ENCODE data around the gene UTP25. TPM values are rescaled to one million over a fixed set of nuclear protein-coding genes. Genes with fewer than 3 reads are reported as not detected.
"Not testable (repeated sequence)": the region's sequence is repeated elsewhere in the genome, so short reads cannot be mapped to it uniquely, and the experiment has no call there.

Gene UTP25
- total RNA-seq, 1 experiment from 2014 or later, result 4.8 TPM

GRCh38 chr1:209896346-209896745, 68.6 kb downstream of the UTP25 start:
- Mint-ChIP-seq H3K27ac (no peak overlapping the region), H3K9me3 (0 out of 2 replicates have a peak, but pooled peaks cover 4% of the 10 kb centered on the region), H3K27me3 (ENCODE audit: low read depth) (no peaks in the 10 kb centered on the region), H3K36me3 (no peaks in the 10 kb centered on the region), H3K4me1 (no peaks in the 10 kb centered on the region), H3K4me3 (no peak overlapping the region)
- TF ChIP-seq TP53 (CRISPR knock-in tag; IDR thresholded peaks at IDR 0.05), result no peak
- no peak for TF ChIP-seq FOXJ3 (CRISPR knock-in tag; IDR thresholded peaks at IDR 0.05; ENCODE audit: borderline replicate concordance)
- no peak for TF ChIP-seq NFATC4 (CRISPR knock-in tag; IDR thresholded peaks at IDR 0.05)
- TF ChIP-seq ZNF396 (CRISPR knock-in tag; IDR thresholded peaks at IDR 0.05; ENCODE audit: borderline replicate concordance), result no peak
- TF ChIP-seq HMGXB4 (CRISPR knock-in tag; IDR thresholded peaks at IDR 0.05), result no peak
- no peak for TF ChIP-seq CTCF (IDR thresholded peaks at IDR 0.05)
- no peak for TF ChIP-seq JUN (CRISPR knock-in tag; IDR thresholded peaks at IDR 0.05)
- TF ChIP-seq IRF2 (CRISPR knock-in tag; IDR thresholded peaks at IDR 0.05; ENCODE audit: borderline replicate concordance, low read depth), result no peak
- TF ChIP-seq E2F4 (CRISPR knock-in tag; IDR thresholded peaks at IDR 0.05; ENCODE audit: borderline replicate concordance, low read depth), result no peak
- TF ChIP-seq MYBL2 (CRISPR knock-in tag; IDR thresholded peaks at IDR 0.05), result no peak
- no peak for TF ChIP-seq ARID4B (CRISPR knock-in tag; IDR thresholded peaks at IDR 0.05; ENCODE audit: borderline replicate concordance)
- TF ChIP-seq GTF2I (CRISPR knock-in tag; conservative IDR thresholded peaks at IDR 0.05), result no peak
- TF ChIP-seq ESRRA (CRISPR knock-in tag; IDR thresholded peaks at IDR 0.05; ENCODE audit: borderline replicate concordance), result no peak
- TF ChIP-seq ZNF232 (CRISPR knock-in tag; IDR thresholded peaks at IDR 0.05), result no peak
- no peak for TF ChIP-seq MXD4 (CRISPR knock-in tag; IDR thresholded peaks at IDR 0.05; ENCODE audit: borderline replicate concordance)
- ChIA-PET POLR2A (no interaction called here), CTCF (no interaction called here)
- ATAC-seq, result no peak
- DNase-seq (ENCODE audit: low spot score), result no peak

- H3K9me3 Mint-ChIP-seq; H3K4me3 Mint-ChIP-seq; ATAC-seq; H3K27ac Mint-ChIP-seq; DNase-seq (ENCODE audit: low spot score); H3K36me3 Mint-ChIP-seq; H3K27me3 Mint-ChIP-seq (ENCODE audit: low read depth); POLR2A ChIA-PET; H3K4me1 Mint-ChIP-seq: not testable (repeated sequence)
- CTCF ChIA-PET, result interaction anchor here (0.6 to 1.4 kb wide), 3 partner anchors 22 to 222 kb away, joined by 3 read pairs; no protein-coding TSS in a partner anchor
Measured at GRCh38 chr1:209898271-209898670, 70.5 kb downstream of the UTP25 start.

GRCh38 chr1:209898851-209899250, 71.1 kb downstream of the UTP25 start:
- H3K27ac Mint-ChIP-seq; H3K36me3 Mint-ChIP-seq; H3K4me3 Mint-ChIP-seq; H3K9me3 Mint-ChIP-seq; POLR2A ChIA-PET; H3K4me1 Mint-ChIP-seq; DNase-seq (ENCODE audit: low spot score); H3K27me3 Mint-ChIP-seq (ENCODE audit: low read depth); ATAC-seq: not testable (repeated sequence)
- CTCF ChIA-PET, result interaction anchor here (1.4 to 2.3 kb wide), 8 partner anchors 9 to 126 kb away, joined by 3 to 20 read pairs (median 6); no protein-coding TSS in a partner anchor
